Lower lobe of right lung (tissue), 2 donors: ENCODE results near the gene PRDM11. TPM values are rescaled to one million over a fixed set of nuclear protein-coding genes. Genes with fewer than 3 reads are reported as not detected.
"Not testable (repeated sequence)": the region's sequence is repeated elsewhere in the genome, so short reads cannot be mapped to it uniquely, and the experiment has no call there.

ENCODE experiments used
- ATAC-seq, 2 donors: fragments of 200-7000 bp; cut with Tn5 transposase; one replicate each; pipeline ENCODE4 v1.9.1; 2020 to 2022; ENCODE audit warnings: mild to moderate bottlenecking in 2 of 2, moderate library complexity in 2 of 2
- DNase-seq: peaks from one replicate; pipeline ENCODE4 v3.0.0-alpha.2; 2020
- H3K27ac ChIP-seq: fragments of 200-600 bp; one replicate; pipeline ENCODE4 v1.8.0; 2022
- H3K27me3 ChIP-seq: fragments of 200-600 bp; one replicate; pipeline ENCODE4 v1.8.0; 2022; ENCODE audit warnings: low read depth
- H3K36me3 ChIP-seq: fragments of 200-600 bp; one replicate; pipeline ENCODE4 v1.8.0; 2022; ENCODE audit warnings: mild to moderate bottlenecking
- H3K4me1 ChIP-seq: fragments of 200-600 bp; one replicate; pipeline ENCODE4 v1.8.0; 2022
- H3K4me3 ChIP-seq: fragments of 200-600 bp; one replicate; pipeline ENCODE4 v1.8.0; 2022; ENCODE audit warnings: mild to moderate bottlenecking
- H3K9me3 ChIP-seq: fragments of 200-600 bp; one replicate; pipeline ENCODE4 v1.8.0; 2022
- intact Hi-C: fragments of 100-400 bp; cut with DNase I; formaldehyde crosslinking; loops from one replicate; pipeline ENCODE4 v1.11.0; 2022
- total RNA-seq: library from RNA; stranded (reverse); fragmentation: NEBNext Ultra II Directional; extraction: Animal tissue kit (Norgen Biotek cat#: 25700); gene quantifications from one replicate; pipeline ENCODE4 v1.2.1, GENCODE V29; 2021
- TF ChIP-seq, protein P1 (sequence below): fragments of 200-600 bp; IDR thresholded peaks from one replicate; pipeline ENCODE4 v1.8.0; 2022; ENCODE audit warnings: antibody characterized with exemption, mild to moderate bottlenecking
- donor health status: DM: no; HTN: yes; CAD: no; lungs with severe emphysema.

Gene PRDM11
- total RNA-seq, 1 donor from 2014 or later: 15.1 TPM

DNA sequence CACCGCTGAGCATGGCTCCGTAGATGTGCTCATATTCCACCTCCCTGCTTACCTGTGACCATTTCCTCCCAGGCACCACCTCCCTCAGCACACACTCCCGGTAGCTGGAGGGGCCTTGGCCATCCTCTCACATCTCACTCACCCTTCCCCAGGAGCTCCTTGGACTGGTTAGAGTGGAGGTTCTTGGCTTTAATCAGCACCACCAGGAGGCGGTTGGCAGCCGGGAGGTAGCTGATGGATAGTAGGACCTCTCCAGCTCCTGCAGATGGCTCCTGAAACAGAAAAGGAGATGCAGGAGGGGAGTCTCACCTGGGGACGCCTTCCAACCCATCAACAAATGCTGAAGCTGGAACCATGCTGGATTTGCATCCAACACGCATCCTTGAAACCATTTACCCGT is 99.8 kb downstream of the PRDM11 start:
- Histone ChIP-seq H3K9me3 (no peaks in the 10 kb centered on the region), H3K36me3 (no peaks in the 10 kb centered on the region), H3K27ac (no peak overlapping the region), H3K4me1 (no peaks in the 10 kb centered on the region), H3K27me3 (no peaks in the 10 kb centered on the region), H3K4me3 (no peak overlapping the region)
- no peak for ATAC-seq
- intact Hi-C loops: no loop called here
- no peak for DNase-seq
- TF ChIP-seq, protein P1, sequence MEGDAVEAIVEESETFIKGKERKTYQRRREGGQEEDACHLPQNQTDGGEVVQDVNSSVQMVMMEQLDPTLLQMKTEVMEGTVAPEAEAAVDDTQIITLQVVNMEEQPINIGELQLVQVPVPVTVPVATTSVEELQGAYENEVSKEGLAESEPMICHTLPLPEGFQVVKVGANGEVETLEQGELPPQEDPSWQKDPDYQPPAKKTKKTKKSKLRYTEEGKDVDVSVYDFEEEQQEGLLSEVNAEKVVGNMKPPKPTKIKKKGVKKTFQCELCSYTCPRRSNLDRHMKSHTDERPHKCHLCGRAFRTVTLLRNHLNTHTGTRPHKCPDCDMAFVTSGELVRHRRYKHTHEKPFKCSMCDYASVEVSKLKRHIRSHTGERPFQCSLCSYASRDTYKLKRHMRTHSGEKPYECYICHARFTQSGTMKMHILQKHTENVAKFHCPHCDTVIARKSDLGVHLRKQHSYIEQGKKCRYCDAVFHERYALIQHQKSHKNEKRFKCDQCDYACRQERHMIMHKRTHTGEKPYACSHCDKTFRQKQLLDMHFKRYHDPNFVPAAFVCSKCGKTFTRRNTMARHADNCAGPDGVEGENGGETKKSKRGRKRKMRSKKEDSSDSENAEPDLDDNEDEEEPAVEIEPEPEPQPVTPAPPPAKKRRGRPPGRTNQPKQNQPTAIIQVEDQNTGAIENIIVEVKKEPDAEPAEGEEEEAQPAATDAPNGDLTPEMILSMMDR: no peak

DNA sequence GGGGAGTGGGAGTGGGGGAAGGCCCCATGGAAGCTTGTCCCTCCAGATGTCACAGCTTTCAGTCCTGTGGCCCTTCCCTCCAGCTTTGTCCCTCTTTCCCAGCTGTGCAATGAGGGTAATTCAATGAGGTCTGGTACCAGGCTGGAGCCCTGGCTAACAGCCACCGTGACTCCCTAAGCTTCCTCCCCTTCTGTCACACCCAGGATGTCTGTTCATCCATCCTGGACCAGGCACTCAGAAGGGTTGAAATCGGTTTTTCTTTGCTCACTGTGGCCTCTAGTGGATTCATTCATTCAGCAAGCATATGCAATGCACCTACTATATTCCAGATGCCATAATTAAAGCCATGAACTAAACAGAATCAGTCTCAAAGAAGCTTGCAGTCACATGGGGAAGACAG is 101.0 kb downstream of the PRDM11 start:
- H3K9me3 ChIP-seq: no peaks in the 10 kb centered on the region
- no peak overlapping the region for H3K4me3 ChIP-seq
- H3K36me3 ChIP-seq: no peaks in the 10 kb centered on the region
- no peaks in the 10 kb centered on the region for H3K4me1 ChIP-seq
- TF ChIP-seq, protein P1: no peak
- ATAC-seq: no peak
- no peak overlapping the region for H3K27ac ChIP-seq
- no peak for DNase-seq
- peaks cover 4% of the 10 kb centered on the region for H3K27me3 ChIP-seq
- intact Hi-C loops: no loop called here

DNA sequence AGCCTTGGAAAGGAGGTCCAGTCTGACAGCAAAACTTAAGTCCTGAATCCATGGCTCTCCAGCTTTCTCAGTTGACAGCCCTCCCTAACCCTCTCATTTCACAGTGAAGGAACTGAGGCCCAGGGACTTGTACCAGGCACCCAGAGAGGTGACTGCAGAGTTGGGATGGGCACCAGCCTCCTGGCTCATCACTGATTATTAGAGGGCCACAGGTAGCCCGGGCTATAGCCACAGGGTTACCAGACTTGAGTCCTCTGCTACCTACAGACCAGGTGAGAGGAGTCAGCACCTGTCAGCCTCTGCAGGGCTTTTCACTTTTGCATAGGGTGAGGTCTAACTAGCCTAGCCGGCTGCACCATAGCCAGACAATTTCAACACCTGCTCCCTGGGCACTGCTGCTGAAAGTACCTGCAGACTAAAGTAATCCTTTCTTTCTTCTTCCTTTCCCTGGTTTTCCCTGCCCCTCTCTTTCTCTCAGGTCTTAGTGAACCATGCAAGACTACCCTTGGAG is 102.1 kb downstream of the PRDM11 start:
- no peaks in the 10 kb centered on the region for H3K36me3 ChIP-seq
- intact Hi-C loops: no loop called here
- ATAC-seq (no peak), DNase-seq (no peak)
- H3K4me3 ChIP-seq: no peak overlapping the region
- H3K27me3 ChIP-seq: peaks cover 6% of the 10 kb centered on the region
- TF ChIP-seq, protein P1: no peak
- H3K4me1 ChIP-seq: no peaks in the 10 kb centered on the region
- H3K27ac ChIP-seq: no peak overlapping the region
- H3K9me3 ChIP-seq: no peaks in the 10 kb centered on the region

DNA sequence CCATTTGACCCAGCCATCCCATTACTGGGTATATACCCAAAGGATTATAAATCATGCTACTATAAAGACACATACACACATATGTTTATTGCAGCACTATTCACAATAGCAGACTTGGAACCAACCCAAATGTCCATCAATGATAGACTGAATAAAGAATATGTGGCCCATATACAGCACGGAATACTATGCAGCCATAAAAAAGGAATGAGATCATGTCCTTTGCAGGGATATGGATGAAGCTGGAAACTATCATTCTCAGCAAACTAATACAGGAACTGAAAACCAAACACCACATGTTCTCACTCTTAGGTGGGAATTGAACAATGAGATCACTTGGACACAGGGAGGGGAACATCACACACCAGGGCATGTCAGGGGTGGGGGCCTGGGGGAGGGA is 102.9 kb downstream of the PRDM11 start:
- intact Hi-C loops, H3K4me3 ChIP-seq: not testable (repeated sequence)

DNA sequence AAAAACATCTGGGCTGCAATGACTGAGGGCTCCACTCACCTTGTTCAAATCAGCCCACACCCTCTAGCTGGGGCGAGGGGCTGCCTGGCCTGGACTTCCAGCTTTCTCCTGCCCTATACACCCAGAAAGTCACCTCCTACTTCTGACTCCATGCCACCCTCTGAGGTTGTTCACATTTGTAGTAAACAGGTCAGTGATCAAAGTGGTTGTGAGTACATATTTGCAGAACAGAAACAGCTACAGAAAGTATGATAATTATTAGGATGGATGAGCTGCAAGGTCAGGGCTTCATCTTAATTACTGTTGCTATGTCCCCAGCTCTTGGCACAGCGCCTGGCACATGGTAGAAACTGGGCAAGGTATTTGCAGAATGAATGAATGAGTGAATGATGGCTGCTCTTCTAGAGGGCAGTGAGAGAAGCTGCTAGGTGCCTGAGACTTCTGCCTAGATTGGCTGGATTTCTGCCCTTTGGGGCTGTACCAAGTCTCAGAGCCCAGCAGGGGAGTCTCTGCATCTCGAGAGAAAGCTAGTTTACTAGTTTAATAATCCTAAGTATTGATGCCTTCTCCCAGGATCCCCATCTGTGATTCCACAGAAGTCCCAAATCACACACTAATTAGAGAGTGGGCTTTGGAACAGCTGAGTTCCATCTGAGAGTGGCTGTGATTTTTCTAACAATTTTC is 103.7 kb downstream of the PRDM11 start:
- Histone ChIP-seq H3K36me3 (no peaks in the 10 kb centered on the region), H3K4me3 (no peak overlapping the region), H3K27me3 (peaks cover 6% of the 10 kb centered on the region), H3K9me3 (no peaks in the 10 kb centered on the region), H3K4me1 (no peaks in the 10 kb centered on the region), H3K27ac (no peak overlapping the region)
- TF ChIP-seq, protein P1: no peak
- no peak for ATAC-seq
- DNase-seq: no peak
- intact Hi-C loops: no loop called here

More for the DNA sequence above, 102.9 kb downstream of the PRDM11 start:
- not testable (repeated sequence) for H3K27ac ChIP-seq, H3K9me3 ChIP-seq, H3K36me3 ChIP-seq, DNase-seq, H3K4me1 ChIP-seq, ATAC-seq, H3K27me3 ChIP-seq

DNA sequence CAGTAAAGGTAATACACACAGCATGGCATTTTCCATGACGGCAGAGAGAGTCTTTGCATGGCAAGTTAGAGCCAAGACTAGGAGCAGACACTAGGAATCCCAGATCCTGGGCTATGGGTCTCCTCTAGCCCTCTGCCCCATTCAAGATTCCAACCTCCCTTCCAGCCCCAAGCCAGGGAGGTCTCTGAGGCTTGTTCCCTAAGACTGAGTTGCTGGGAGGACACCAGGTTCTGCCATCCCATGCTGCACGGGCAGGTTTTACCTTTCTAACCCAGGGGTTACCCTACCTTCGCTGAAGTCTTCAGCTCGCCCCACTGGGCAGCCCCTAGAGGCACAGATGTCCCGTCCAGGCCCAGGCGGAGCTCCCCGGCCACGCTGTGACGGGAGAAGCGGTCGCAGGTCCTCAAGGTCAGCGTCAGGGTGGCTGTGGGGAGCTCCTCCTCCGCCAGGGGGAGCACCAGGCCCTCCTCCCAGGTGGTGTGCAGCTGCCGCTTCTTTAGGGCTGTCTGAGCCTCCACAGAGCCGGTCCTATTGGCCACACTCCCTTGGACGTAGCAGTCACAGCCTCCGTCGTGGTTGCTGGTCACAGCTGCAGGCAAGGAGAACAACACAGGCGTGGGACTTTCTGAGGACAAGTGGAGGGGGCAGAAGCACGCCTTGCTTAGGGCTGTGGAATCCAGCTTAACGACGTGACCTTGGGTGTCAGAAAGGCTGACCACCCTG is 105.9 kb downstream of the PRDM11 start:
- Histone ChIP-seq H3K27ac (no peak overlapping the region), H3K4me3 (no peak overlapping the region), H3K36me3 (no peaks in the 10 kb centered on the region), H3K4me1 (no peaks in the 10 kb centered on the region), H3K9me3 (no peaks in the 10 kb centered on the region), H3K27me3 (peaks cover 11% of the 10 kb centered on the region)
- DNase-seq (peak; percentile 56), ATAC-seq (peak; percentile 62 to 72)
- TF ChIP-seq, protein P1: peak; percentile 65
- intact Hi-C loops: no loop called here
